Gastrocnemius medialis (tissue), 4 donors: ENCODE measurements around the gene CPNE5. TPM values are rescaled to one million over a fixed set of nuclear protein-coding genes. Genes with fewer than 3 reads are reported as not detected.

Experiments
- ATAC-seq, 2 donors: fragments of 150-250 bp; one replicate each; pipeline ENCODE4 v1.9.1; 2016
- DNase-seq, 2 donors: peaks; one replicate each; pipeline ENCODE4 v3.0.0-alpha.2; 2019
- H3K27ac ChIP-seq, 4 donors: fragments of 200-600 bp; sonication (generic); 1 replicate in 1 of 4; 2 replicates in 3 of 4; pipeline ENCODE4 v1.5.1; 2016 to 2018; ENCODE audit warnings: mild to moderate bottlenecking in 2 of 4, moderate library complexity in 1 of 4
- H3K27me3 ChIP-seq, 3 donors: fragments of 200-600 bp; sonication (generic) in 2 of 3; 1 replicate in 1 of 3; 2 replicates in 2 of 3; pipeline versions ENCODE4 v1.5.1 to v1.6.0; 2016 to 2019; ENCODE audit warnings: mild to moderate bottlenecking in 1 of 3, moderate library complexity in 1 of 3
- H3K36me3 ChIP-seq, 2 donors: fragments of 200-600 bp; sonication (generic) in 1 of 2; one replicate each; pipeline ENCODE4 v1.5.1; 2017 to 2018
- H3K4me1 ChIP-seq, 2 donors: fragments of 200-600 bp; sonication (generic) in 1 of 2; one replicate each; pipeline ENCODE4 v1.5.1; 2016 to 2017; ENCODE audit warnings: mild to moderate bottlenecking in 2 of 2
- H3K4me3 ChIP-seq, 4 donors: fragments of 200-600 bp; sonication (generic) in 3 of 4; 1 replicate in 1 of 4; 2 replicates in 3 of 4; pipeline ENCODE4 v1.5.1; 2016 to 2019; ENCODE audit warnings: mild to moderate bottlenecking in 2 of 4
- H3K9me3 ChIP-seq, 3 donors: fragments of 200-600 bp; sonication (generic) in 2 of 3; 1 replicate in 1 of 3; 2 replicates in 2 of 3; pipeline ENCODE4 v1.5.1; 2016 to 2019
- POLR2A ChIP-seq, 2 donors: fragments of 450-650 bp; IDR thresholded peaks; one replicate each; pipeline ENCODE4 v1.6.1; 2017; ENCODE audit warnings: antibody characterized with exemption in 2 of 2, mild to moderate bottlenecking in 2 of 2, moderate library complexity in 2 of 2
- in situ Hi-C, 4 donors: fragments of 200-750 bp; cut with MboI; loops; one replicate each; pipeline versions ENCODE4 v1.15.0 to v1.8.0; 2017; ENCODE audit warnings: low sequenced_read_pairs in 4 of 4
- intact Hi-C: fragments of 100-400 bp; cut with DNase I; formaldehyde crosslinking; loops from one replicate; pipeline ENCODE4 v1.15.1; 2023; ENCODE audit warnings: low total_unique reads
- total RNA-seq, 4 donors: library from RNA; depleted of rRNA; stranded (reverse); fragments of >200 nt; gene quantifications; one replicate each; pipeline versions ENCODE4 v1.1.0 to v1.2.3, GENCODE V29; 2016
- TF ChIP-seq, protein P1 (sequence below), 5 experiments: fragments of 450-650 bp in 3 of 5; fragments of 200-600 bp in 2 of 5; sonication (generic) in 2 of 5; IDR thresholded peaks in 4 of 5; conservative IDR thresholded peaks in 1 of 5; 1 replicate in 4 of 5; 2 replicates in 1 of 5; pipeline ENCODE4 v1.5.1; 2016 to 2019; ENCODE audit warnings: antibody characterized with exemption in 5 of 5, mild to moderate bottlenecking in 3 of 5, moderate library complexity in 3 of 5

CPNE5 gene
- total RNA-seq, 4 donors from 2014 or later, result 0.11 TPM; not detected in 3

DNA sequence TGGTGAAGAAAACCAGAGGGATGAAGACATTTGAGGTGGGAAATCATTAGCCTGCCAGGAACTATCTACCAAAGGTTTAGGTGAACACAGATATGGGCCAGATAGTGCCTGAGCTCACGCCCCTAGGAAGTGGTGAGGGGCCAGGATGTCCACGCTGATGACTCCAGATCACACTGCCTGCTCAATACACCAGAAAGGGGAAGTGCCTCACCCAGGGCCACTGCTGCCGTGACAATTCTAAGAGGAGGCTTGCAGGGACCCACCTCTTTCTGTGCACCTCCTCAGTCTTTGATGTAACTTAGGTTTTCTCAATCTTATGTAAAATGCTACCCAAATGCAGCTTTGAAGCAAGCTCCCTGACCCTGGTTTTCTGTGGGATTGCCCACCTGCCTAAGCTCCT is 147.0 kb downstream of the CPNE5 start:
- H3K4me1 ChIP-seq, result peaks cover 0 to 8% of the 10 kb centered on the region in 2 donors
- no peak overlapping the region for H3K4me3 ChIP-seq
- intact Hi-C loops, result no loop called here
- ATAC-seq (no peak), DNase-seq (no peak)
- peaks cover 0 to 3% of the 10 kb centered on the region in 2 donors for H3K36me3 ChIP-seq
- H3K9me3 ChIP-seq, result no peaks in the 10 kb centered on the region
- in situ Hi-C loops, result loop anchor here in 1 of 4 donors (25.0 kb wide), 1 partner anchor 255 kb away; the partner anchor contains the start of genes KCTD20 and PXT1
- H3K27me3 ChIP-seq, result no peaks in the 10 kb centered on the region
- H3K27ac ChIP-seq, result no peak overlapping the region
- TF ChIP-seq, protein P1, sequence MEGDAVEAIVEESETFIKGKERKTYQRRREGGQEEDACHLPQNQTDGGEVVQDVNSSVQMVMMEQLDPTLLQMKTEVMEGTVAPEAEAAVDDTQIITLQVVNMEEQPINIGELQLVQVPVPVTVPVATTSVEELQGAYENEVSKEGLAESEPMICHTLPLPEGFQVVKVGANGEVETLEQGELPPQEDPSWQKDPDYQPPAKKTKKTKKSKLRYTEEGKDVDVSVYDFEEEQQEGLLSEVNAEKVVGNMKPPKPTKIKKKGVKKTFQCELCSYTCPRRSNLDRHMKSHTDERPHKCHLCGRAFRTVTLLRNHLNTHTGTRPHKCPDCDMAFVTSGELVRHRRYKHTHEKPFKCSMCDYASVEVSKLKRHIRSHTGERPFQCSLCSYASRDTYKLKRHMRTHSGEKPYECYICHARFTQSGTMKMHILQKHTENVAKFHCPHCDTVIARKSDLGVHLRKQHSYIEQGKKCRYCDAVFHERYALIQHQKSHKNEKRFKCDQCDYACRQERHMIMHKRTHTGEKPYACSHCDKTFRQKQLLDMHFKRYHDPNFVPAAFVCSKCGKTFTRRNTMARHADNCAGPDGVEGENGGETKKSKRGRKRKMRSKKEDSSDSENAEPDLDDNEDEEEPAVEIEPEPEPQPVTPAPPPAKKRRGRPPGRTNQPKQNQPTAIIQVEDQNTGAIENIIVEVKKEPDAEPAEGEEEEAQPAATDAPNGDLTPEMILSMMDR (IDR thresholded peaks at IDR 0.05 in 4 of 5, conservative IDR thresholded peaks at IDR 0.05 in 1 of 5), result no peak
- TF ChIP-seq POLR2A (IDR thresholded peaks at IDR 0.05), result no peak

DNA sequence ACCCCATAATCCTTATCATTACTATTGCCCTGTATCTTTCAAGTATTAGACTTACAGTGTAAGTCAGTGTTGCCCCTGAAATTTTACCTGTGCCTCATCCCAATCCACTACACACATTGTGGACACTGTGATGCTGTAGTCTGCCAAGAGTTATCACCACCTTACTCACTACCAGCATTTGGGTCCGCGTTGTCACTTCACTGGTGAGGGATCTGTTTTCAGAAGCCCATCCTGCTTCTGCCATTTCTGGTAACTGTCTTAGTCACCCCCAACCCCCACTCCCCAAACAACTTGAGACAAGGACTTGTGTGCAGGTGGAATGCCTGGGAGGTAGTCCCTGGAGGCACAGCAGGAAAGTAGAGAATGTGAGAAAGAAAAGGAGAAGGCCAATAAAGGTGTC is 147.6 kb downstream of the CPNE5 start:
- Histone ChIP-seq H3K27ac (no peak overlapping the region), H3K4me1 (peaks cover 0 to 8% of the 10 kb centered on the region in 2 donors), H3K36me3 (peaks cover 2 to 9% of the 10 kb centered on the region in 2 donors), H3K9me3 (no peaks in the 10 kb centered on the region), H3K4me3 (no peak overlapping the region), H3K27me3 (no peaks in the 10 kb centered on the region)
- ATAC-seq (no peak), DNase-seq (no peak)
- TF ChIP-seq POLR2A (IDR thresholded peaks at IDR 0.05), result no peak
- TF ChIP-seq, protein P1 (IDR thresholded peaks at IDR 0.05 in 4 of 5, conservative IDR thresholded peaks at IDR 0.05 in 1 of 5), result no peak
- intact Hi-C loops (no loop called here), in situ Hi-C loops (loop anchor here in 1 of 4 donors (25.0 kb wide), 1 partner anchor 254 kb away; the partner anchor contains the start of genes KCTD20 and PXT1)

DNA sequence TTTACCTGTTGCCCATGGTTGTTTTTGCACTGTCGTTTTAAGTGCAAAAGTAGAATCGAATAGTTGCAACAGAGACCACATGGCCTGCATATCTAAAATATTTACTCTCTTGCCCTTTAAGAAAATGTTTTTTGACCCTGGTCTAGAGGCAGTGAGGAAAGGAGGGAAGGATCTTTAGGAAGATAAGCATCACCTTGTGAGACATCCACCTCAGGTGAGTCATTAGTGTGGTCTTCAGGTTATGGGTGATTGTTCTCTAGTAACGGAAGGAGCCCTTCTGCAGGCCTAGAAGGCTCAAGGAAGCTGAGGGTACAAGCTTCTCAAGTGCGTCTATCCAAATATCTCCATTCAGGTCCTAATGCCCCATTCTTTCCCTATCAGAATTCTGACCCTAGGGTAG is 148.2 kb downstream of the CPNE5 start:
- no peak for TF ChIP-seq POLR2A (IDR thresholded peaks at IDR 0.05)
- DNase-seq (no peak), ATAC-seq (no peak)
- no peaks in the 10 kb centered on the region for H3K27me3 ChIP-seq
- H3K9me3 ChIP-seq, result no peaks in the 10 kb centered on the region
- intact Hi-C loops (no loop called here), in situ Hi-C loops (loop anchor here in 1 of 4 donors (25.0 kb wide), 1 partner anchor 254 kb away; the partner anchor contains the start of genes KCTD20 and PXT1)
- no peak overlapping the region for H3K27ac ChIP-seq
- H3K4me1 ChIP-seq, result peaks cover 0 to 8% of the 10 kb centered on the region in 2 donors
- no peak overlapping the region for H3K4me3 ChIP-seq
- H3K36me3 ChIP-seq, result peaks cover 8 to 15% of the 10 kb centered on the region in 2 donors

Other genes starting within 250 kb of the CPNE5 start
- gene SRSF3, start 245.1 kb downstream of the CPNE5 start, total RNA-seq, result 100 to 1,000 TPM in 1 of 4 donors, 10 to 100 TPM in 3; 66.3 to 118 (median 83.2) TPM
- 100 to 1,000 TPM; 110 to 346 (median 260) TPM for gene CDKN1A, start 160.7 kb downstream of the CPNE5 start, total RNA-seq
- gene RAB44, start 141.6 kb downstream of the CPNE5 start, total RNA-seq, result under 1 TPM in 1 of 4 donors, not detected in 3; 0.09 TPM
- gene PPIL1, start 35.4 kb upstream of the CPNE5 start, total RNA-seq, result 10 to 100 TPM in 3 of 4 donors, 1 to 10 TPM in 1; 5.4 to 18.7 (median 16.8) TPM
- gene C6orf89, start 46.5 kb upstream of the CPNE5 start, total RNA-seq, result 10 to 100 TPM; 30.8 to 53.2 (median 38.8) TPM
- 1 to 10 TPM in 3 of 4 donors, under 1 TPM in 1; 0.87 to 3.2 (median 2.5) TPM for gene PI16, start 115.3 kb upstream of the CPNE5 start, total RNA-seq
- 100 to 1,000 TPM in 3 of 4 donors, 10 to 100 TPM in 1; 85.6 to 127 (median 116) TPM for gene MTCH1, start 146.8 kb upstream of the CPNE5 start, total RNA-seq
- gene FGD2, start 166.2 kb upstream of the CPNE5 start, total RNA-seq, result 1 to 10 TPM in 3 of 4 donors, under 1 TPM in 1; 0.39 to 6.2 (median 5.0) TPM